ENCODE measurements around the gene CMA1. TPM values are rescaled to one million over a fixed set of nuclear protein-coding genes. Genes with fewer than 3 reads are reported as not detected.
"Not testable (repeated sequence)": the region's sequence is repeated elsewhere in the genome, so short reads cannot be mapped to it uniquely, and the experiment has no call there.

The CMA1 gene
- total and polyA plus RNA-seq, 2 donors from 2014 or later: 2.1 TPM; not detected in 1

- Histone ChIP-seq H3K9ac (ENCODE audit: low read length in 3 of 3) (no peak overlapping the region), H3K27me3 (ENCODE audit: control insufficient read depth, insufficient read depth, low read length) (no peaks in the 10 kb centered on the region), H3K36me3 (ENCODE audit: control insufficient read depth in 2 of 3, insufficient read depth in 3 of 3, low read length in 3 of 3) (no peaks in the 10 kb centered on the region), H3K9me3 (ENCODE audit: control insufficient read depth in 2 of 3, insufficient read depth in 1 of 3, low read length in 3 of 3) (peaks cover 0 to 4% (median 0%) of the 10 kb centered on the region in 3 donors), H3K4me3 (ENCODE audit: low read length in 3 of 3) (no peak overlapping the region), H3K4me1 (ENCODE audit: control insufficient read depth in 2 of 3, insufficient read depth in 2 of 3, low read depth in 1 of 3, low read length in 3 of 3) (no peaks in the 10 kb centered on the region), H3K27ac (ENCODE audit: low read depth in 2 of 2, low read length in 2 of 2) (no peak overlapping the region)
- intact Hi-C loops (cut with DNase I): no loop called here
- DNase-seq: no peak
- FAIRE-seq: no peak
- TF ChIP-seq CTCF (IDR thresholded peaks at IDR 0.05; ENCODE audit: borderline replicate concordance, extremely low read depth, insufficient read depth): no peak
Measured at GRCh38 chr14:24535737-24536136, 27.7 kb upstream of the CMA1 start.

GRCh38 chr14:24534286-24534685 lies 26.2 kb upstream of the CMA1 start:
- TF ChIP-seq CTCF (IDR thresholded peaks at IDR 0.05; ENCODE audit: borderline replicate concordance, extremely low read depth, insufficient read depth): no peak
- no peak for DNase-seq
- Histone ChIP-seq H3K27me3 (ENCODE audit: control insufficient read depth, insufficient read depth, low read length) (no peaks in the 10 kb centered on the region), H3K27ac (ENCODE audit: low read depth in 2 of 2, low read length in 2 of 2) (no peak overlapping the region), H3K9me3 (ENCODE audit: control insufficient read depth in 2 of 3, insufficient read depth in 1 of 3, low read length in 3 of 3) (no peaks in the 10 kb centered on the region), H3K4me3 (ENCODE audit: low read length in 3 of 3) (no peak overlapping the region), H3K9ac (ENCODE audit: low read length in 3 of 3) (no peak overlapping the region), H3K4me1 (ENCODE audit: control insufficient read depth in 2 of 3, insufficient read depth in 2 of 3, low read depth in 1 of 3, low read length in 3 of 3) (no peaks in the 10 kb centered on the region), H3K36me3 (ENCODE audit: control insufficient read depth in 2 of 3, insufficient read depth in 3 of 3, low read length in 3 of 3) (no peaks in the 10 kb centered on the region)
- intact Hi-C loops (cut with DNase I): no loop called here
- FAIRE-seq: no peak

- FAIRE-seq; H3K27me3 ChIP-seq (ENCODE audit: control insufficient read depth, insufficient read depth, low read length); H3K4me3 ChIP-seq (ENCODE audit: low read length in 3 of 3); H3K36me3 ChIP-seq (ENCODE audit: control insufficient read depth in 2 of 3, insufficient read depth in 3 of 3, low read length in 3 of 3); H3K4me1 ChIP-seq (ENCODE audit: control insufficient read depth in 2 of 3, insufficient read depth in 2 of 3, low read depth in 1 of 3, low read length in 3 of 3); H3K9ac ChIP-seq (ENCODE audit: low read length in 3 of 3); H3K27ac ChIP-seq (ENCODE audit: low read depth in 2 of 2, low read length in 2 of 2); DNase-seq; intact Hi-C loops (cut with DNase I); H3K9me3 ChIP-seq (ENCODE audit: control insufficient read depth in 2 of 3, insufficient read depth in 1 of 3, low read length in 3 of 3): not testable (repeated sequence)
Measured at GRCh38 chr14:24525877-24526620, 18.0 kb upstream of the CMA1 start.

GRCh38 chr14:24518851-24519250 lies 10.8 kb upstream of the CMA1 start:
- no peak overlapping the region for H3K4me3 ChIP-seq (ENCODE audit: low read length in 3 of 3)
- H3K9ac ChIP-seq (ENCODE audit: low read length in 3 of 3): no peak overlapping the region
- H3K27me3 ChIP-seq (ENCODE audit: control insufficient read depth, insufficient read depth, low read length): no peaks in the 10 kb centered on the region
- no peaks in the 10 kb centered on the region for H3K36me3 ChIP-seq (ENCODE audit: control insufficient read depth in 2 of 3, insufficient read depth in 3 of 3, low read length in 3 of 3)
- DNase-seq: no peak
- no peaks in the 10 kb centered on the region for H3K4me1 ChIP-seq (ENCODE audit: control insufficient read depth in 2 of 3, insufficient read depth in 2 of 3, low read depth in 1 of 3, low read length in 3 of 3)
- intact Hi-C loops (cut with DNase I): no loop called here
- no peak overlapping the region for H3K27ac ChIP-seq (ENCODE audit: low read depth in 2 of 2, low read length in 2 of 2)
- H3K9me3 ChIP-seq (ENCODE audit: control insufficient read depth in 2 of 3, insufficient read depth in 1 of 3, low read length in 3 of 3): no peaks in the 10 kb centered on the region
- TF ChIP-seq CTCF (IDR thresholded peaks at IDR 0.05; ENCODE audit: borderline replicate concordance, extremely low read depth, insufficient read depth): no peak
- no peak for FAIRE-seq

Data from kidney (tissue), 14 donors.